ENCODE results near the gene BRME1.
"Not testable (repeated sequence)": the region's sequence is repeated elsewhere in the genome, so short reads cannot be mapped to it uniquely, and the experiment has no call there.

Gene BRME1

GRCh38 chr19:13926010-13926409, 20.1 kb upstream of the BRME1 start:
- no peak for DNase-seq

DNA sequence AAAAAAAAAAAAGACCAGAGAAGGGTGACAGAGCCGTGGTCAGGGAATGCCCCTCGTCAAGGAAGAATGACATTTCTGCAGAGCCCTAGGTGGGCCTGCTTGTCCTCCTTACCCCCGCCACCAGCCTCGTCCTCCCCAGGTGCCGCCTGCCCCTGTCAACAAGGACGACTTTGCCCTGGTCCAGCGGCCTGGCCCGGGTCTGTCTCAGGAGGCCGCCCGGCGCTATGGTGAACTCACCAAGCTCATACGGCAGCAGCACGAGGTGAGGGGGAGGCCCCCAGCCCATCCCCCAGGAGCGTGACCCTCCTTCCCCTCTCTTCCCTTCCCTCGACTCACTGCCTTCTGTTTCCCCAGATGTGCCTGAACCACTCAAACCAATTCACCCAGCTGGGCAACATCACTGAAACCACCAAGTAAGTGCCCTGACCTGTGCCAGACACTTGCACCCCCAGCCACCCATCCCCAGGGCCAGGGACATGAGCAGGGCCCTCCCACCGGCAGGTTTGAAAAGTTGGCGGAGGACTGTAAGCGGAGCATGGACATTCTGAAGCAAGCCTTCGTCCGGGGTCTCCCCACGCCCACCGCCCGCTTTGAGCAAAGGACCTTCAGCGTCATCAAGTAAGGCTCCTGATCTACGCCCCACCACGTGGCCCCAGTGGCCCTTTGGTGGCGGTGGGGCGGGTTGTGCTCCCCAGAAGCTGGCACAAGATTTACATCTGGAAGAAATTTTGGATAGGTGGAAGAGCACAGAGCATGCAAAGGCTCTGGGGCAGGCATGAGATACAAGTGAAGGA, 17.5 kb upstream of the BRME1 start:
- DNase-seq, result no peak

GRCh38 chr19:13922118-13922517, 16.2 kb upstream of the BRME1 start:
- DNase-seq, result not testable (repeated sequence)

- peak; percentile 43 for DNase-seq
Observed at GRCh38 chr19:13920940-13921747, 15.2 kb upstream of the BRME1 start.

GRCh38 chr19:13920524-13920923, 14.6 kb upstream of the BRME1 start:
- no peak for DNase-seq

GRCh38 chr19:13918726-13919411, 13.0 kb upstream of the BRME1 start:
- DNase-seq, result no peak

DNA sequence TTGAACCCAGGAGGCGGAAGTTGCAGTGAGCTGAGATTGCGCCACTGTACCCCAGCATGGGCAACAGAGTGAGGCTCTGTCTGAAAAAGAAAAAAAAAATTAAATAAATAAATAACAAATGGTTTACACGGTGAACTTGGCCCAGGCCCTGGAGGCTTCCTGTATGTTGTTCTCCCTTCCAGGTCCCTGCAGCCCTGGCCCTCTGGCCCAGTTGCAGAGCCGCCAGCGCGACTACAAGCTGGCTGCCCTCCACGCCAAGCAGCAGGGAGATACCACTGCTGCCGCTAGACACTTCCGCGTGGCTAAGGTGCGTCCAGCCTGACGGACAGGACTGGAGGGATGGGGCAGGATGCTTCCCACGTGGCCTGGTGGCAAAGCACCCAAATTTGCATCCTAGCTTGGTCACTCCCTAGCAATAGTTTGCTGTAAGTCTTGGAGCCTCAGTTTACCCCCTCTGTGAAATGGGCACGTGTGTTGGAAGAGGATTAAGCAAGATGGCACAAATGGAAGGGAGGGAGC, 12.0 kb upstream of the BRME1 start:
- no peak for DNase-seq

GRCh38 chr19:13914777-13915176, 8.9 kb upstream of the BRME1 start:
- DNase-seq, result no peak

- DNase-seq, result no peak
Observed at GRCh38 chr19:13913352-13913751, 7.4 kb upstream of the BRME1 start.

DNA sequence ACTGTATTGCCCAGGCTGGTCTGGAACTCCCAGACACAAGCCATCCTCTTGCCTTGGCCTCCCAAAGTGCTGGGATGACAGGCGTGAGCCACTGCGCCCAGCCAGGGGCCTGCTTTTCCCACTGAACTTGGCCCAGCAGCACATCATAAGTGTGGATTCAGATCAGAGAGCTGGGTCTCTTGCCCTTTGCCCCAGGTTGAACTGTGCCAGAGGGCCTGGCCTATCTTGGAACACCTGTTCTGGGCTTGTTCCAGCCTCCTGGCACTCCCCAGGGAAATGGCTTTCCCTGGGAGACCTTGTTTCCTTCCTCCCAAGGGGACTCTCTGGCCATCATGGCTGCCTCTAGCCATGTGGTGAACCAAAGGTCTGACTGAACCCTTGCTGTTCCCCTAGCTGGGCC, 3.5 kb upstream of the BRME1 start:
- DNase-seq, result no peak

DNA sequence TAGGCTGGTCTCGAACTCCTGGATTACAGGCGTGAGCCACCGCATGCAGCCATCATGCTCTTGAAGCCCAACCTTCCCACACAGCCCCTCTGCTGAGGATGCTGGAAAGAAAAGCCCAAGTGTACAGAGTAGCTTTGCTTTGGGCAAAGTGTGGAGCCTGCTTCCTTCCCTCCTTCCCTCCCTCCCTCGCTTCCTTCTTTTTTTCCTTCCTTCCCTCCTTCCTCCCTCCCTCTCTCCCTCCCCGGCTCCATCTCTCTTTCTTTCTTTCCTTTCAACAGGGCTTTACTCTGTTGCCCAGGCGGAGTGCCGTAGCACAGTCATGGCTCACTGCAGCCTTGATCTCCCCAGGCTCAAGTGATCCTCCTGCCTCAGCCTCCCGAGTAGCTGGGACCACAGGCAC, 2.8 kb upstream of the BRME1 start:
- DNase-seq, result no peak

DNA sequence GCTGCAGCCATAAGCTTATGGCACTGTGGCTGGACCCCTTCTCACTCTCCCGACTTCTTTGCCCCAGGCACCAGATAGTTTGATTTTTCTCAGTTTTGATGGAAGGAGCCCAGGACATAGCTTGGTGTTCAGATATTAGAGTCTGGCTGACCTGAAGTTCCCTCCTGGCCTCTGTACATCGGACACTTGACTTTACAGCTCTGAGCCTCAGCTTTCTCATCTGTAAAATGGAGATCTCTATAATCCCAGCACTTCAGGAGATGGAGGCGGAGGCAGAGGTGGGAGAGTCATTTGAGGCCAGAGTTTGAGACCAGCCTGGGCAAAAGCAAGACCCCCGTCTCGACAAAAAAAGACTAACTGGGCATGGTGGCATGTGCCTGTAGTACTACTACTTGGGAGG, 993 bp upstream of the BRME1 start:
- no peak for DNase-seq

GRCh38 chr19:13906521-13906904, 596 bp upstream of the BRME1 start:
- DNase-seq, result no peak

GRCh38 chr19:13902993-13903555, 2.8 kb downstream of the BRME1 start:
- DNase-seq, result no peak

- DNase-seq, result no peak
Observed at GRCh38 chr19:13899912-13900584, 5.9 kb downstream of the BRME1 start.

- DNase-seq, result no peak
Observed at GRCh38 chr19:13899393-13899792, 6.5 kb downstream of the BRME1 start.

DNA sequence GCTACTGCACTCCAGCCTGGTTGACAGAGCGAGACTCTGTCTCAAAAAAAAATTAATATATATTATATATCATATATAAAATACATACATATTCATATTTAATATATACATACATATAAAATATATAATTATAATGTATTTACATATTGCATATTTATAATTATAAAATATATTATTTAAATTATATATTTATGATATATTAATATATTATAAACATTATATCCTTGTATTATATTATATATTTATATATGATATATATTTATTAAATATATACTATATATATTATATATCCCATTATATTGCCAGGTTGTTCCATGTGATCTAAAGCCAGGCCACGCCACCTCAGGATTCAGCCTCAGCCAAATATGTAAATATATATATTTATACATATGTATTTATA, 9.7 kb downstream of the BRME1 start:
- no peak for DNase-seq

- no peak for DNase-seq
Observed at GRCh38 chr19:13894552-13894951, 11.4 kb downstream of the BRME1 start.

DNA sequence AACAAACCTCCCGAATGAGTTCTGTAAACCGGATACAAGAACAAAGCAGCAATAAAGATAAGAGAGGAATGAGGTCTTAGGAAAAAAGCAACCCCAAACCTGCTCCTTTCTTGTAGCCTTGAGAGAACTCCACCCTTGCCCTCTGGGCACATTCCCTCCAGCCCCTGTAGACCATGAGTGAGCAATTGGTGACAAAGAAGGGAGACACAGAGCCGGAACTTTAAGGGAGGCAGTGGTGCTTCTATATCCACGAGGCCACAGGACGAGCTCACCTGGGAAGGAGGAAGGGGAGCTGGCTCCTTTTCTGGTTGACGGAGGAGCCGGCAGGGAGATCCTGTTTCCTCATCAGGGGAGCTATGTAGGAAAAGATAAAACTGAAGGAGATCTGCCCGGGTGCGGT, 13.0 kb downstream of the BRME1 start:
- DNase-seq, result no peak

GRCh38 chr19:13890136-13890535, 15.8 kb downstream of the BRME1 start:
- DNase-seq, result no peak

- no peak for DNase-seq
Observed at GRCh38 chr19:13888281-13888680, 17.6 kb downstream of the BRME1 start.

- DNase-seq, result no peak
Observed at GRCh38 chr19:13887517-13887916, 18.4 kb downstream of the BRME1 start.

DNA sequence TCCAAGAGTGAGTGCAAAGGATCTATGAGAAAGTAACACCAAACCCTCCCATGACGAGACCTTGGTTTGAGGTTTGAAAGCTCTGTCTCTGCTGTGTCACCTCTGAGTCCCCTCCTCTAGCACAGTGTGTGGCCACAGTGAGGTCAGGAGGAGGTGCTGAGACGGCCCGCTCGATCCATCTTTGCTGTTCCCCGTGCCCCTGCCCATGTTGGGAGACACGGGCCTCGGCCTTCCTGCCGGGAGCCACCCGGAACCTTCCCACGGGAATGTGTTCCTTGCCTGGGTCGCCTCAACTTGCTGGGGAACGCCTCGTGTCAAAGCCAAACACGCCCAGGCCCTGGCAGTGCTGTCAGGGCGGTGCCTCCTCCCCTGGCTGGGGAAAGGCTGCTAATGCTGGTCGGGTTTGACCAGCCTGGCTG, 18.9 kb downstream of the BRME1 start:
- DNase-seq, result no peak
